Fibroblast of gingiva (primary cell): Measurements from ENCODE around the gene OLA1.

ENCODE experiments used
- DNase-seq: peaks from one replicate; pipeline ENCODE4 v3.0.0-alpha.2; 2011; ENCODE audit warnings: low read depth

Gene OLA1

GRCh38 chr2:174224665-174225288 is 23.6 kb downstream of the OLA1 start:
- DNase-seq = no peak

DNA sequence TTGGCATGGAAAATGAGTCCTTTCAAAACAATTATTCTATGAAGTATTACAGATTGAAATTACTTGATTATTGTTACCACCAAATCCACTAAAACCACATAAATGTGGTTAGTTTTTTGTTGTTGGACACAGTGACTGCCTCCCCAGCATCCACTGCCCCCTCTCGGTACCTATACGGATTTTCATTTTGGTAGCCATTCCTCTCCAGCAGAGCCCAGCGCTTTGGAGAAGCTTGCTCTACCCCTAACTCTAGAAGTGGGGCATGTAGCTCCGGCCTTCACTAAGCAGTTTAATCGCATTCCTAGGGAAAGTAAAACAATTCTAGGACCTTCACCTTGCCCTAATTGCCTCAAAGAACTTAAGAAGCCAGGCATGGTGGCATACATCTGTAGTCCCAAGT is 24.2 kb downstream of the OLA1 start:
- DNase-seq = no peak

DNA sequence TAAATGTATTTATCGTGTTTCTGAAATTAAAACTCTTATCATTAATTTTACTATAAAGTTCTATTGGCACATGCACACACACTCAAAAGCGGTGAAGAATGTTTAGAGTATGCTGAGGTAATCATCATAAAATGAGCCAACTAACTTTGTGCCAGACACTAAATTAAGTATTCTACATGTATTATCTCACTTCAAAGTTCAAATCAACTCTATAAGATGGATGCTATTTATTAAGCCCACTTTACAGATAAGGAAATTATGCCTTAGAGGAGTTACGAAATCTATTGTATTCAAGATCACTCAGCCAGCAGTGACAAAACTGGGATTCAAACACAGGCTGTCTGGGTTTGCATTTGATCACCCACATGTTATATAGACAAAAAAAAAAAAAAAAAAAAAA is 24.9 kb downstream of the OLA1 start:
- DNase-seq = no peak

- DNase-seq = no peak
These were observed 26.2 kb downstream of the OLA1 start for GRCh38 chr2:174222154-174222553.

GRCh38 chr2:174219321-174219720 is 29.0 kb downstream of the OLA1 start:
- DNase-seq = no peak

- DNase-seq = no peak
These were observed 29.6 kb downstream of the OLA1 start for GRCh38 chr2:174218773-174219172.

- no peak for DNase-seq
These were observed 30.5 kb downstream of the OLA1 start for GRCh38 chr2:174217869-174218268.

DNA sequence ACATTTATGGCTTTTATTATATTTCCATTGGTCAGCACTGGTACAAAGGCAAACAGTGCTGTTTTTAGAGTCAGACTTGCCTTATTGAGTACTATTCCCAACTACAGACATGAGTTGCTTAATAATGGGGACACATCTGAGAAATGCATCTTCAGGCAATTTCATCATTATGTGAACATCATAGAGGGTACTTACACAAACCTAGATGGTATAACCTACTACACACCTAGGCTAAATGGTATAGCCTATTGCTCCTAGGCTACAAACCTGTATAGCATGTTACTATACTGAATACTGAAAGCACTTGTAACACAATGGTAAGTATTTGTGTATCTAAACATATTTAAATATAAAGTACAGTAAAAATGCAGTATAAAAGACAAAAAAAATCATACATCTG is 36.4 kb downstream of the OLA1 start:
- DNase-seq = no peak

DNA sequence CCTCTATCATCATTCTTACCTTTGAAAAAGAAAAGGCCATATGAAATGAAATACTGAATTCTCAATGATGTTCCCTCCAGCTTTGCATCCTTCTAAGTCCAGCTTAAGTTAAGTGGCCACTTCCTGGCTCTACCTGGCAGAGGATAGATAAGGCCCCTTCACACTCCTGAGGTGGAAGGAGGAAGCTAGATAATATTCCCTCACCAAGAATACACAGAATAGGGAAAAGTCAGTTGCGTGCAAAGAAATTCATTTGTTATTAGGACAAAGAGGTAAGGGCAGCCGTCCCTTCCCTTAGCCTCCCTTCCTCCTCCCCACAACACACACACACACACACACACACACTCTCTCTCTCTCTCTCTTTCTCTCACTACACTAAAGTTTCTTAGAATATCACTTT is 37.5 kb downstream of the OLA1 start:
- DNase-seq = no peak

DNA sequence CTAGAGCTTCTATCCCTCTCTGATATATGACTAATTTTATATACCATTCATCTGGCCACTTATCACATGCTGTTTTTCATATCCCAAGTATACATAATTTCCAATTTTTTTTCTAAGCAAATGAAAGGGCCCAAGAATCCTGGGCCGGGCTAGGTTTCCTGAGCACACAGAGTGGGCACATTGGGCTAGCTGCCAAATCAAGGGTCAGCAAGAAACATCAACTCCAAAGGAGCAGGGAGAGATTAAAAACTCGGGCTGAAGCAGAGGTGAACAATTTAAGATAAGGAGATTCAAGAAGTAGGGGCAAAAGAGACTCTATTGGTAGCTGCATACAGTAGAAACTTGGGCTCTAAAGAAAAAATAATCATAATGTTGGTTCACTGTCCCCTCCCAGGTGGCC is 39.0 kb downstream of the OLA1 start:
- no peak for DNase-seq

DNA sequence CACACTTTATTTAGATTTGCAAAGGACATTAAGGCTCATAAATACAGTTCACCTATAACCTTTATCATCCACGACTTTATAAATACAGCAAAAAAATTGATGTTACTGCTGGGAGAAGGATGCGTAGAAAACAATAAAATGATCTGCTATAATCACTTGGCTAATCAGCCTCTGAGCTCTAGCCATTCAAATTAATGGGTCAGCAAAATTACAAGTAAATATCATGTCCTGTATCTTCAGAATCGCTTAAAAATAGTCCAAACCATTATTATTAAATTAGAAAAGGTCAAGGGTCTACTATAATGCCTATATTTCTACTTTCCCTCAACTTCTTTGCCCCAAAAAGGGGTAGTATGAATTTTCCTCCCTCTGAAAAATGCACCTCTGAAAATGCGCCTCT is 40.3 kb downstream of the OLA1 start:
- no peak for DNase-seq

- DNase-seq = no peak
These were observed 42.8 kb downstream of the OLA1 start for GRCh38 chr2:174205562-174205961.

DNA sequence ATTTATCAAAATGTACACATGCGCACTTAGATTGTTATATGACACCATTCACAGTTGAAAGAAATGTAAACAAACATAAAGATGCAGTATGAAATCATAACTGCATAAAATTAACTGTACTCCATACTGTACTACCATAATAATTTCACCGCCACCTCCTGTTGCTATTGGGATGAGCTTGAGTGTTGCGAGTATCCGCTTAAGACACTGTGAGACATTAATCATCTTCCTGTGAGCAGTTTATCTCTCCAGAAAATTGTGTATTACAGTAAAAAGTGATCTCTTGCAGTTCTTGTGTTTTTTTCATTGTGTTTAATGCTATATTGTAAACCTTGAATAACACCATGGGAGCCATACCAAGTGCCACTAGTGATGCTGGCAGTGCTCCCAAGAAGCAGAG is 46.1 kb downstream of the OLA1 start:
- DNase-seq = no peak

DNA sequence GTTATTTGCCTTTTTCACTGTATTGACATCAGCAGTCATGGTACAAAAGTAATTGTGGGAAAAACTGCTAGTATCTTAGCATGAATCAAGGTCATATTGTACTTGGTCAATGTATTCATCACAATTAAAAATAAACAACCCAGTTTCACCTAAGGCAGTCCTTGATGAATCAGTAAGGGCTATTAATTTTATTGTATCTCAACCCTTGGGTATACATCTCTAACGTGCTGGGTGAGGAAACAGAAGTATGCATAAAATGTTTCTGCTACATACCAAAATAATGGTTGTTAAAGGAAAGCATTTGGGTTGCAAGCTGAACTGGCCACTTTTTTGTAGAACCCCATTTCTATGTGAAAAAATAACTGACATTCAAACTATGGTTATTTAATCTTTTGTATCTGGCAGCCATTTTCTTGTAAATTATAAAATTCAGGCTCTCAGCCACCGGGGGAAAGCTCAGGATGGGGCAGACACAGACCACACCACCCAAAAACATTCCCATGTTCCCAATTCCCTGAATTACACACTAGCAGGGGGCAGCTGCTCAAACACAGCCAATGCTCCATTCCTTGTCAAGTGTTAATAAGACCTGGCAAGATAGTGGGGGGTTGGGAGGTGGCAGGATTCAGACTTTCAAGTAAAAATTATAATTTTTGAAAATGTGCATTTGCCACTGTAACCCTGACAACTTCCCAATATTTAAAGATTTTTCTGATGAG is 49.3 kb downstream of the OLA1 start:
- no peak for DNase-seq

DNA sequence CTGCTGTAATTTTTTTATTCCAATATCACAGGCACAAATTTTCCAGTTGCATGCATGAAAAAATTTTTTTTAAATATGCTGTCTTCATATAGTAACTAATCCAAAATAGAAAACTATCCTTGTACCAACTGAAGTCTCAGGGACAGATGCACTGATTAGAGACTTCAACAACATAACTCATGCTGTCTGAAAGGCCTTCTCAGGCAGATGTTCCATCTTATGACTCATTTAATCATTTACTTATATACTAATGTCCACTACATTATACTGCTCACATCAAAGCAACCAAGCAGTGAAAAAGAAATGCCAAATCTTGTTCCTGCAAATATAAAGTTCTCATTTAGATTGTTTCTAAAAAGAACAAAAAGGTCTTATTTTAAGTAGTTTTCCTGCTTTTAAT is 53.1 kb downstream of the OLA1 start:
- DNase-seq = no peak

DNA sequence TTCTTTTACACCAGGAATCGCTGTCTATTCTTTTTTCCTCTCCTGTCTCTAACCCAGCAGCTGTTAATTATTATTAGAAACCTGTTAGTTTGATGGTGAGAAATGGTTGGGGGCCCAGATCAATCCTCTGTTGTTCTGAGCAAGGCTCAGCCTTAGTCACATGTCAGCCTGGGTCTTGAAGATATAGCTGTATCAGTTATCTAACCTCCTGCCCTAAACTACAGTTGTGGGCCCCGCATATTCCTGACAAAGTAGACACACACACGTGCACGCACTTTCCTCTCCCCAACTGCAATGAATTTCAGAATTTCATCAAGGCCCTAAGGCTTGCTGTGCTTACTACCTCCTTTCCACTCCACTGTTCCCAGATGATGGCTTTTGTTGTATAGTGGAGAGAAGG is 54.6 kb downstream of the OLA1 start:
- no peak for DNase-seq

- no peak for DNase-seq
These were observed 55.7 kb downstream of the OLA1 start for GRCh38 chr2:174192664-174193063.

DNA sequence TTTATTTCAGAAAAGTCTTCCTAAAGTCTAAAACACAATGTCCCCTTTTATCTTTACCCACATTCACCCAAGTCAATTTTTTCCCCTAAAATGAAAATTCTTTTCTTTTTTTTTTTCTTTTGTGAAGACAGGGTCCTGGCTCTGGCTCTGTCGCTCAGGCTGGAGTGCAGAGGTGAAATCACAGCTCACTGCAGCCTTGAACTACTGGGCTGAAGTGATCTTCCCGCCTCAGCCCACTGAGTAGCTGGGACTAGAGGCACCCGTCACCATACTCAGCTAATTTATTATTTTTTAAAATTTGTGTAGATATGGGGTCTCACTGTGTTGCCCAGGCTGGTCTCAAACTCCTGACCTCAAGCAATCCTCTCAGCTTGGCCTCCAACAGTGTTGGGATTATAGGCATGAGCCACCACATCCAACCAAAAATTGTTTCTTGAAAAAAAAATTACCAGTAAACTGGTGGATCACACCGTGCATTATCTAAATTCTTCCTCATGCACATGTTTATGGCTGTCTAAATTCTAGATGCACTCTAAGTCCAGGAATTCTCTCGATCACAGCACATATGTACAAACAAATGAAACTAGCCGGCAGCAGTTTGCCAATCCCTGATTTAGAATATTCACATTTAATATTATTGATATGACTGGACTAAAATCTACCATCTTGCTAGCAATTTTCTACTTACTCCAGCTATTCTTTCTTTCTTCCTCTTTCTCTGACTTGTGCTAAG is 56.8 kb downstream of the OLA1 start:
- no peak for DNase-seq

GRCh38 chr2:174184915-174185314 is 63.4 kb downstream of the OLA1 start:
- no peak for DNase-seq

DNA sequence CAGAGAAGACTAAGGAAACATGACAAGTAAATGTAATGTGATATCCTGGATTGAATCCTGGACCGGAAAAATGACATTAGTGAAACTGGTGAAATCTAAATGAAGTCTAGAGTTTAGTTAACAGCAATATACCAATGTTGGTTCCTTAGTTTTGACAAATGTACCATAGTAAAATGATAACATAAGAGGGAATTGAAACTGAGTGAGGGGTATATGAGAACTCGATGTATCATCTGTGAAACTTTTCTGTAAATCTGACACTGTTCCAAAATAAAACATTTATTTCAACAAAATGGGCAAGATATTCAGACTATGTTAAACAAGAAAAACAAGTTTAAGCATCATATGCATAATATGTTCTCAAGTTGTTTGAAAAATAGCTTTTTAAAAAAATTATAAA is 63.8 kb downstream of the OLA1 start:
- DNase-seq = no peak

GRCh38 chr2:174183076-174183475 is 65.3 kb downstream of the OLA1 start:
- DNase-seq = no peak

GRCh38 chr2:174181368-174181767 is 67.0 kb downstream of the OLA1 start:
- no peak for DNase-seq

DNA sequence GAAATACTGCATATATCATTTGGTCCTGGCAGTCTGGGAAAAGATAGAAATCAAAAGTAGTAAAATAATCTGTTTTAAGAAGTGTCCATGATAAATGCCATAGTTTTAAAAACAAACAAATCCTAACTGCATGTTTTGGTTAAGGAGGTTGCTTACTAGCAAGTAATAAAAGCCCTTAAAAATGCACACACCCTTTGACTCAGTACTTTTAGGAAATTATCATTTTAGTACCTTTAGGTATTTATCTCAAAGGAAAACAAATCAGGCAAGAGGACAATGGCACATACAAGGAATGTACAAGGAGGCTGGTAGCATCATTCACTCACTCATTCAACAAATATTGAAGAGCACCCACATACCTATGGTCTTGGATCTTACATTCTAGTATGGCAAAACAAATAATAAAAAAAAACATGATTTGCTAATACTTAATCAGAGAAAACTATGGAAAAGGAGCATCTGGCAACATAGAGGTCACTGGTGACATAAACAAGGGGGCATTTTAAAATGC is 67.6 kb downstream of the OLA1 start:
- DNase-seq = no peak
